22Rv1 (cell line): ENCODE results near the gene KIAA0513.

Experiments used
- ZFX ChIP-seq: fragments of 450-650 bp; IDR thresholded peaks from 2 replicates; pipeline ENCODE4 v1.6.1; 2017; ENCODE audit warnings: antibody characterized with exemption, borderline replicate concordance
- TF ChIP-seq, protein P1 (sequence below): fragments of 450-650 bp; IDR thresholded peaks from 2 replicates; pipeline ENCODE4 v1.5.1; 2017; ENCODE audit warnings: mild to moderate bottlenecking

DNA sequence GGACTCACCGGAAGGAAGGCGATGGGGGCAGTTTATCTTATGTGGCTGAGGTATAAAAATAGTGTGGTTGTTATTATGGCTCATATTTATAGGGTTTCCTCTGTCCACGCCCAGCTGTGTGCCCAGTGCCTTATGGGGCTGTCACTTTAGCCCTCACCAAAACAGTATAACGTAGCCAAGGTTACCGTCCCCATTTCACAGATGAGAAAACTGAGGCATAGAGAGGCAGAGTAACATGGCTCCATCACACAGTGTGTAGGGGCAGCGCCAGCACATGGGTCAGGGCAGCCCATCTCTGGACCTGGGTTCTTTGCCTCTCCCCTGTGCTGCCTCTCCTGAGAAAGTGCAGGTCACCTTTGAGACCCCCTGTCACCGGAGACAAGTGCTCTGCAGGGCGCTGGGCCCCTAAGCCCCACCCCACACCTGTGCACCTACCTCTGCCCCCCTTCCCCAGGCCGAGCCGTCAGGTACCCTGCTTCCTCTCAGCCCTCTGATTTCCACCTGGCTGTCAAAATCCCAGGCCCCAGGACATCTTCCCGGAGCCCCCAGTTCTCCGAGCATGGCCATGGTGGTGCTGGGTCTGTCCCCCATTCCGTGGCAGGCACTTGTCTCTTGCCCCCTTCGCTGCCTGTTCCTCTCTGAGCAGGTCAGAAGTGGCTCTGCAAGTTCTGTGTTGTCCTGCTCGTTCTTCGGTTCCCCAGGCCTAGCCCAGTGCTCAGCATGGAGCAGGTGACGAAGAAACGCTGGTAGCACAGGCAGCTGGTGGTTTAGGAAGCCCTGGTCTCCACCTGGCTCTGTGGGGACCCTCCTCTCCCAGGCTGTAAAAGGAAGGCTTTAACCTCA is 7.2 kb downstream of the KIAA0513 start:
- TF ChIP-seq, protein P1, sequence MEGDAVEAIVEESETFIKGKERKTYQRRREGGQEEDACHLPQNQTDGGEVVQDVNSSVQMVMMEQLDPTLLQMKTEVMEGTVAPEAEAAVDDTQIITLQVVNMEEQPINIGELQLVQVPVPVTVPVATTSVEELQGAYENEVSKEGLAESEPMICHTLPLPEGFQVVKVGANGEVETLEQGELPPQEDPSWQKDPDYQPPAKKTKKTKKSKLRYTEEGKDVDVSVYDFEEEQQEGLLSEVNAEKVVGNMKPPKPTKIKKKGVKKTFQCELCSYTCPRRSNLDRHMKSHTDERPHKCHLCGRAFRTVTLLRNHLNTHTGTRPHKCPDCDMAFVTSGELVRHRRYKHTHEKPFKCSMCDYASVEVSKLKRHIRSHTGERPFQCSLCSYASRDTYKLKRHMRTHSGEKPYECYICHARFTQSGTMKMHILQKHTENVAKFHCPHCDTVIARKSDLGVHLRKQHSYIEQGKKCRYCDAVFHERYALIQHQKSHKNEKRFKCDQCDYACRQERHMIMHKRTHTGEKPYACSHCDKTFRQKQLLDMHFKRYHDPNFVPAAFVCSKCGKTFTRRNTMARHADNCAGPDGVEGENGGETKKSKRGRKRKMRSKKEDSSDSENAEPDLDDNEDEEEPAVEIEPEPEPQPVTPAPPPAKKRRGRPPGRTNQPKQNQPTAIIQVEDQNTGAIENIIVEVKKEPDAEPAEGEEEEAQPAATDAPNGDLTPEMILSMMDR: no peak
- no peak for TF ChIP-seq ZFX
